ENCODE results near the gene ADCY3. TPM values are rescaled to one million over a fixed set of nuclear protein-coding genes. Genes with fewer than 3 reads are reported as not detected.

ADCY3 gene
- polyA plus RNA-seq, 1 donor from 2014 or later, result 28.8 TPM

GRCh38 chr2:24792874-24793760 is 126.9 kb downstream of the ADCY3 start, which contains the start of the genes CENPO and PTRHD1:
Gene CENPO (plus strand): TSS chr2:24793425. CDS start chr2:24793920, 495 bp downstream.
Gene PTRHD1 (minus strand): TSS chr2:24793391. CDS start chr2:24793377, 14 bp downstream.
- Histone ChIP-seq H4K20me1 (ENCODE audit: insufficient read depth) (no peaks in the 10 kb centered on the region), H3F3A (ENCODE audit: insufficient read depth, low read length, poor library complexity, severe bottlenecking) (no peaks in the 10 kb centered on the region), H3K9me3 (ENCODE audit: low read length) (no peaks in the 10 kb centered on the region), H3K9me2 (ENCODE audit: insufficient read depth, low read length) (no peaks in the 10 kb centered on the region), H3K9ac (ENCODE audit: low read length) (peak within 1 kb of the TSS; percentile 96), H3K79me2 (replicated peaks; ENCODE audit: insufficient read depth, low read length) (peaks cover 27% of the 10 kb centered on the region), H3K4me3 (ENCODE audit: low read length) (peak within 1 kb of the TSS; percentile 88), H3K27me3 (ENCODE audit: insufficient read depth, low read depth, low read length) (no peaks in the 10 kb centered on the region), H3K36me3 (ENCODE audit: insufficient read depth, low read length) (no peaks in the 10 kb centered on the region), H3K4me2 (ENCODE audit: low read length) (peak within 1 kb of the TSS; percentile 86), H3K27ac (ENCODE audit: low read length) (peak within 1 kb of the TSS; percentile 96), H2AFZ (ENCODE audit: low read depth, low read length) (peak within 1 kb of the TSS; percentile 97)
- peak; percentile 80 for TF ChIP-seq CTCF (IDR thresholded peaks at IDR 0.05; ENCODE audit: poor library complexity, severe bottlenecking)
- peak; percentile 79 for TF ChIP-seq POLR2AphosphoS5 (IDR thresholded peaks at IDR 0.05)
- peak; percentile 69 for TF ChIP-seq TAF1 (IDR thresholded peaks at IDR 0.05; ENCODE audit: low read depth)
- peak; percentile 48 for TF ChIP-seq RAD21 (conservative IDR thresholded peaks at IDR 0.05)
- peak; percentile 57 for TF ChIP-seq EP300 (conservative IDR thresholded peaks at IDR 0.05; ENCODE audit: poor library complexity, severe bottlenecking)
- no peak for TF ChIP-seq EZH2 (IDR thresholded peaks at IDR 0.05; ENCODE audit: borderline replicate concordance, insufficient read depth, low read length, poor library complexity, severe bottlenecking)
- peak; percentile 95 for TF ChIP-seq MXI1 (conservative IDR thresholded peaks at IDR 0.05; ENCODE audit: poor library complexity, severe bottlenecking)
- TF ChIP-seq, protein P1, sequence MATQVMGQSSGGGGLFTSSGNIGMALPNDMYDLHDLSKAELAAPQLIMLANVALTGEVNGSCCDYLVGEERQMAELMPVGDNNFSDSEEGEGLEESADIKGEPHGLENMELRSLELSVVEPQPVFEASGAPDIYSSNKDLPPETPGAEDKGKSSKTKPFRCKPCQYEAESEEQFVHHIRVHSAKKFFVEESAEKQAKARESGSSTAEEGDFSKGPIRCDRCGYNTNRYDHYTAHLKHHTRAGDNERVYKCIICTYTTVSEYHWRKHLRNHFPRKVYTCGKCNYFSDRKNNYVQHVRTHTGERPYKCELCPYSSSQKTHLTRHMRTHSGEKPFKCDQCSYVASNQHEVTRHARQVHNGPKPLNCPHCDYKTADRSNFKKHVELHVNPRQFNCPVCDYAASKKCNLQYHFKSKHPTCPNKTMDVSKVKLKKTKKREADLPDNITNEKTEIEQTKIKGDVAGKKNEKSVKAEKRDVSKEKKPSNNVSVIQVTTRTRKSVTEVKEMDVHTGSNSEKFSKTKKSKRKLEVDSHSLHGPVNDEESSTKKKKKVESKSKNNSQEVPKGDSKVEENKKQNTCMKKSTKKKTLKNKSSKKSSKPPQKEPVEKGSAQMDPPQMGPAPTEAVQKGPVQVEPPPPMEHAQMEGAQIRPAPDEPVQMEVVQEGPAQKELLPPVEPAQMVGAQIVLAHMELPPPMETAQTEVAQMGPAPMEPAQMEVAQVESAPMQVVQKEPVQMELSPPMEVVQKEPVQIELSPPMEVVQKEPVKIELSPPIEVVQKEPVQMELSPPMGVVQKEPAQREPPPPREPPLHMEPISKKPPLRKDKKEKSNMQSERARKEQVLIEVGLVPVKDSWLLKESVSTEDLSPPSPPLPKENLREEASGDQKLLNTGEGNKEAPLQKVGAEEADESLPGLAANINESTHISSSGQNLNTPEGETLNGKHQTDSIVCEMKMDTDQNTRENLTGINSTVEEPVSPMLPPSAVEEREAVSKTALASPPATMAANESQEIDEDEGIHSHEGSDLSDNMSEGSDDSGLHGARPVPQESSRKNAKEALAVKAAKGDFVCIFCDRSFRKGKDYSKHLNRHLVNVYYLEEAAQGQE (IDR thresholded peaks at IDR 0.05; ENCODE audit: borderline replicate concordance), result peak; percentile 90
- TF ChIP-seq SMC3 (conservative IDR thresholded peaks at IDR 0.05; ENCODE audit: poor library complexity), result peak; percentile 64

- H3K36me3 ChIP-seq (ENCODE audit: insufficient read depth, low read length), result no peaks in the 10 kb centered on the region
- no peaks in the 10 kb centered on the region for H3K27me3 ChIP-seq (ENCODE audit: insufficient read depth, low read depth, low read length)
- H3F3A ChIP-seq (ENCODE audit: insufficient read depth, low read length, poor library complexity, severe bottlenecking), result no peaks in the 10 kb centered on the region
- H3K4me2 ChIP-seq (ENCODE audit: low read length), result peak overlapping the region; percentile 86
- no peaks in the 10 kb centered on the region for H4K20me1 ChIP-seq (ENCODE audit: insufficient read depth)
- H3K9ac ChIP-seq (ENCODE audit: low read length), result peak overlapping the region; percentile 96
- H3K4me3 ChIP-seq (ENCODE audit: low read length), result peak overlapping the region; percentile 88
- H3K9me3 ChIP-seq (ENCODE audit: low read length), result no peaks in the 10 kb centered on the region
- peak overlapping the region; percentile 97 for H2AFZ ChIP-seq (ENCODE audit: low read depth, low read length)
- H3K9me2 ChIP-seq (ENCODE audit: insufficient read depth, low read length), result no peaks in the 10 kb centered on the region
- H3K79me2 ChIP-seq (replicated peaks; ENCODE audit: insufficient read depth, low read length), result peaks cover 27% of the 10 kb centered on the region
- TF ChIP-seq CTCF (IDR thresholded peaks at IDR 0.05; ENCODE audit: poor library complexity, severe bottlenecking) (no peak), TAF1 (IDR thresholded peaks at IDR 0.05; ENCODE audit: low read depth) (no peak), EZH2 (IDR thresholded peaks at IDR 0.05; ENCODE audit: borderline replicate concordance, insufficient read depth, low read length, poor library complexity, severe bottlenecking) (no peak)
- peak overlapping the region; percentile 96 for H3K27ac ChIP-seq (ENCODE audit: low read length)
Measured at GRCh38 chr2:24792542-24792873, 127.5 kb downstream of the ADCY3 start.

All from neural cell (in vitro differentiated cells).